Peyer's patch (tissue), 4 donors: ENCODE data around the gene ELFN1.

Source experiments
- CTCF ChIP-seq, 6 experiments: fragments of 450-650 bp in 4 of 6; fragments of 200-600 bp in 2 of 6; sonication (generic) in 1 of 6; IDR thresholded peaks; one replicate each; pipeline ENCODE4 v1.5.1; 2017 to 2019; ENCODE audit warnings: antibody characterized with exemption in 6 of 6, mild to moderate bottlenecking in 3 of 6, moderate library complexity in 1 of 6
- POLR2A ChIP-seq, 2 donors: fragments of 450-650 bp; IDR thresholded peaks; one replicate each; pipeline ENCODE4 v1.5.1; 2017; ENCODE audit warnings: antibody characterized with exemption in 2 of 2, mild to moderate bottlenecking in 2 of 2, moderate library complexity in 2 of 2

GRCh38 chr7:1742555-1743303 lies 72.7 kb downstream of the ELFN1 start:
- TF ChIP-seq POLR2A (IDR thresholded peaks at IDR 0.05) = no peak
- TF ChIP-seq CTCF (IDR thresholded peaks at IDR 0.05) = no peak
